HG03280 (cell line): ENCODE measurements around the gene KLRK1.
"Not testable (repeated sequence)": the region's sequence is repeated elsewhere in the genome, so short reads cannot be mapped to it uniquely, and the experiment has no call there.

ENCODE experiments used
- ATAC-seq: cut with Tn5 transposase; IDR thresholded peaks from one replicate; pipeline ENCODE4 v1.9.1; 2021; ENCODE audit warnings: mild to moderate bottlenecking, moderate library complexity; ENCODE audit not compliant: unreplicated experiment

The KLRK1 gene

DNA sequence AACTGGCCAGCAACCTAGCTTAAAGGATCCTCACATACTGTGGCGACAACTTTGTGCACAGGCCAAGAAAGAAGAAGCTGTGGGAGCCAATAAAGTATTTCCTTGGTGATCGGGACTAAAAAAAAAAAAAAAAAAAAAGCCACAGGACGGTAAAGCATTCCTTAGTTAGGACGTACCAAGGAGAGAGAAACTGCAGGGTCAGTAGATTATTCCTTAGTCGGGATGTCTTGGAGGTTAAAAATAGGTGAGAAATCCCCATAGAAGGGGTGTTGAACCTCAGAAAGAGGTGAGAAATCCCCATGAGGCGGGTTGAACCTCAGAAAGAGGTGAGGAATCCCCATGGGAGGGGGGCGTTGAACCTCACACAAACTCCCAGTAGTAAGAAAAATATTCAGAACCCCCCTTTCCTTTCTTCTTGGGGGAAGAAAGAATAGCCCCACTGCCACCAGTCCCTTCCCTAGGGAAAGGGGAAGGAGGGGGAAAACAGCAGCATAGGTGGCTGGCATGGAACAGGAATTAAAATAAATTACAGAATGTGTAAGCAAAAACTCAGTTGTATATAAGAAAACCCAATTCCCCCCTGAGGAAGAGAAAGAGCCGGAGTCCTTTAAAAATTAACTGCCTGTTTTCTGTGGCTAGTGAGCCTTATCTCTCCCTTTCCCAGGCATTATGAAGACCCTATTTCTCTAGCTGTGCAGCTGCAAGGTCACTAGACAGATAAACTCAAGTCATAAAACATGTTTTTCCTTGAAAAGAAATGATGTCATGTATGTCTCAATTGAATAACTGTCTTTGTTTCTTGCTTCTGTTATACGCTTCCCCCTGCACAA lies 26.8 kb downstream of the KLRK1 start:
- ATAC-seq: no peak

DNA sequence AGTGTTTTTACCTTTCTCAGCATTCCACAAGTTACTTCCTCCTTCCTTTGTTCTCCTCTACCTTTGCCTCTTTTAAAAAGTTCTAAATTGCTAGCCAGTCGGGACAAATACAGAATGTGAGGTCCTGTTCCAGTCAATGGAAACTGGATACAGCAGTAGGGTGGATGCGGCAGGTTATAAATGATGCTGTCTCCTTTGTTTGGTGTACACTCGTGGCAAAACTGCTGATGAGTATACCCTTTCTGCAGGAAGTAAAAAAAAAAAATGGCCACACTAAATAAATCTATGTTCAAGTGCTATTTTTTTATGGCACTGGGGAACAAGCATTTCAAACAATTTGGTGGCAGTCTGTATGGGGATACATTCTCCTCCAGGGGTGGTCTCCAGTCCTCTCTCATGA lies 27.5 kb downstream of the KLRK1 start:
- ATAC-seq: no peak

GRCh38 chr12:10361622-10362021 lies 28.2 kb downstream of the KLRK1 start:
- no peak for ATAC-seq

DNA sequence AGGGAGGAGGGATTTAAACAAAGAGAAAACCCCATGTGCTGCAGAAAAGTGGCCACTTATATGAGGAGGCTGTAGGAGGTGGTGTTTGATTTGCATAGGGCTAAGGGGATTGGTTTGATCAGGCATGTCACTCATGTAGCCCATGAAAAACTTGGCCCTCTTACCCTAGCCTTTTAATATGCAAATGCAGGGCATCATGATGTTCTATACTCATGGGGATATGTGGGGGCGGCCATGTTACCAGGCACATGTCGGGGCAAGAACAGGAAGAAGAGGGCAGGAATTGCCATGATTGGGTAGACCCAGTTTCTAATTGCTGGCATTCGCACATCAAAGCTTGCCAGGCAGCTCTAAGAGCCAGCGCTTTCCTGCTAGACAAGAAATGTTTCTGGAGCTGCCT lies 28.8 kb downstream of the KLRK1 start:
- ATAC-seq: no peak

DNA sequence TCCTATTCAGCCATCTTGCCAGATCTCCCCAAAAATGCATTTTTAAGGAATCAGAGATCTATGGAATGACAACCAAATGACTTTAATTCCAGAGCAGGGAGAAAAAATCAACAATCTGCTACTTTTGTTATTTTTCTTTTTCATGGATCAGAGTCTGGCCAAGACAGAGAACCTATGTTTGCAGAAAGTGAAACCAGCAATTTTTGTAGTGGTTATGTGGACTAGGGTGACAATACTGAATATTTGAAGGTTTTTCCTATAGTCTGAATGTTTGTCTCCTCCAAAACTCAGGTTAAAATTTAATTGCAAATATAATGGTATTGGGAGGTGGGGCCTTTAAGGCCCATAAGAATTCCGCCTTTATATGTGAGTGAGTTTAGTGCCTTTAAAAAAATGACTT lies 30.9 kb downstream of the KLRK1 start:
- no peak for ATAC-seq

- no peak for ATAC-seq
These were observed 31.7 kb downstream of the KLRK1 start for GRCh38 chr12:10358131-10358530.

GRCh38 chr12:10354502-10354901 lies 35.3 kb downstream of the KLRK1 start:
- ATAC-seq: no peak

- ATAC-seq: no peak
These were observed 35.8 kb downstream of the KLRK1 start for GRCh38 chr12:10354071-10354470.

DNA sequence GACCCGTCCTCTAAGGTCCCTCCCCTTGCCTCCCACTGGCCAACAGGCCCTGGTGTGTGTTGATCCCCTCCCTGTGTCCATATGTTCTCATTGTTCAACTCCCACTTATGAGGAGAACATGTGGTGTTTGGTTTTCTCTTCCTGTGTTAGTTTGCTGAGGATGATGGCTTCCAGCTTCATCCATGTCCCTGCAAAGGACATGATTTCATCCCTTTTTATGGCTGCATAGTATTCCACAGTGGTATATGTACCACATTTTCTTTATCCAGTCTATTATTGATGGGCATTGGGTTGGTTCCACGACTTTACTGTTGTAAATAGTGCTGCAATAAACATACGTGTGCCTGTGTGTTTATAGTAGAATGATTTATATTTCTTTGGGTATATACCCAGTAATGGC lies 38.4 kb downstream of the KLRK1 start:
- not testable (repeated sequence) for ATAC-seq

- ATAC-seq: no peak
These were observed 47.8 kb downstream of the KLRK1 start for GRCh38 chr12:10341892-10342509.

GRCh38 chr12:10340946-10341345 lies 48.9 kb downstream of the KLRK1 start:
- not testable (repeated sequence) for ATAC-seq

- ATAC-seq: no peak
These were observed 50.6 kb downstream of the KLRK1 start for GRCh38 chr12:10339053-10339840.

- not testable (repeated sequence) for ATAC-seq
These were observed 51.4 kb downstream of the KLRK1 start for GRCh38 chr12:10338470-10338869.

DNA sequence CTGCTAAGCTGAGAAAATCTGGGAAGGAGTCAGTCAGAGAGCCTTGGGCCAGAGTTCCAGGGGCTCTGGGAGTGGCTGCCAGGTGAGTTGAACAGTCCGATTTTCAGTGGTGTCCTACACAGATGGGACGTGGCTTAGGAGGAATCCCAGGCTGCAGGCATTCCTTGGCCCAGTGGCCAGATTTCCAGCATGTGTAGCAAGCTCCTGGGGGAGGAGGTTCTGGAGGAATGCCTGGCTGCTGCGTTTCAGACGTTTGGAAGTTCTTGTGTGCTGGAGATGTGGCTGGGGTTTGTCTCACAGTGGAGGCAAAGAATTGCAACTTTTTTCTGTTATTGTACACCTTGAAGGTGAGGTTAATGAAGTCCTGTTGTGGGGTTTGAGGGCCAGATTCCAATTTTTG lies 53.6 kb downstream of the KLRK1 start:
- not testable (repeated sequence) for ATAC-seq

DNA sequence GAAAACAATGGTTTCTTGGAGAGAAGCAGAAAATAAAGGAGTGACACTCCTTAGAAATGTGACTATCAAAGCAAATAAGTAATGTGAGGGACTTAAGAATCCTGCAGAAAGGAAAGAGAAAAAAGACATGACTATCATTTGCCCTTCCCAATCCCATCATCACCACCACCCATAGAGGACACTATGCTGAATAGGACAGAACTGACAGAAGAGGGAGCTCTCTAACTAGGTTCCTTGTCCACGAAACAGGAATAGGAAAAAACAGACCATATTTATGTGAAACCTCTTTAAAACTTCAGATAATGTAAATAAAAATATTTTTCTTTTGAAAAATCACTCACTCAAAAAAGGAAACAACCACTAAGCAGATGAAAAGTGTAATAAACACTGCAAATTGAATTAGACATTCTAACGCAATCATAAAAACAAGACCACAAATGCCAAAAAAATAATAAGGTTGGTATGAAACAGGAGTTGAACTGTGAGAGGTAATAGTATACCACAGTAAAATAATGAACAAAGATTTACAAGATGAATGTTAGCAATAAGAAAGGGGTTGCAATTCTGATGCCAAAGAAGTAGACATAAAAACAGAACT lies 58.1 kb downstream of the KLRK1 start:
- ATAC-seq: no peak

- not testable (repeated sequence) for ATAC-seq
These were observed 61.1 kb downstream of the KLRK1 start for GRCh38 chr12:10328691-10329090.
